Tibial nerve (tissue), 4 donors: ENCODE results near the gene RXRB. TPM values are rescaled to one million over a fixed set of nuclear protein-coding genes. Genes with fewer than 3 reads are reported as not detected.
"Not testable (repeated sequence)": the region's sequence is repeated elsewhere in the genome, so short reads cannot be mapped to it uniquely, and the experiment has no call there.

ENCODE experiments used
- DNase-seq, 2 donors: peaks; one replicate each; pipeline ENCODE4 v3.0.0-alpha.2; 2019; ENCODE audit warnings: low spot score in 2 of 2
- H3K27ac ChIP-seq, 4 donors: fragments of 200-600 bp; sonication (generic) in 3 of 4; one replicate each; pipeline ENCODE4 v1.5.1; 2017 to 2019; ENCODE audit warnings: mild to moderate bottlenecking in 1 of 4
- H3K27me3 ChIP-seq, 2 donors: fragments of 200-600 bp; sonication (generic) in 1 of 2; one replicate each; pipeline versions ENCODE4 v1.5.1 to v1.6.0; 2017 to 2019
- H3K36me3 ChIP-seq, 3 donors: fragments of 200-600 bp; sonication (generic); one replicate each; pipeline ENCODE4 v1.5.1; 2018 to 2019
- H3K4me1 ChIP-seq, 4 donors: fragments of 200-600 bp; sonication (generic) in 3 of 4; one replicate each; pipeline ENCODE4 v1.5.1; 2017 to 2019
- H3K4me3 ChIP-seq, 4 donors: fragments of 200-600 bp; sonication (generic) in 3 of 4; one replicate each; pipeline ENCODE4 v1.5.1; 2017 to 2019; ENCODE audit warnings: mild to moderate bottlenecking in 1 of 4, moderate library complexity in 1 of 4
- H3K9me3 ChIP-seq, 4 donors: fragments of 200-600 bp; sonication (generic) in 3 of 4; one replicate each; pipeline ENCODE4 v1.5.1; 2017 to 2019
- EP300 ChIP-seq, 2 donors: sonication (generic); formaldehyde crosslinking; IDR thresholded peaks; one replicate each; pipeline ENCODE4 v1.6.1; 2017; ENCODE audit warnings: antibody characterized with exemption in 2 of 2, mild to moderate bottlenecking in 1 of 2
- POLR2A ChIP-seq, 2 donors: fragments of 450-650 bp; IDR thresholded peaks; one replicate each; pipeline ENCODE4 v1.6.1; 2017; ENCODE audit warnings: antibody characterized with exemption in 2 of 2, mild to moderate bottlenecking in 2 of 2, moderate library complexity in 2 of 2
- WGBS, 2 donors: methylation state at CpG; one replicate each; pipeline ENCODE4 v1.1.5; 2018; 5-methylcytosine and 5-hydroxymethylcytosine counted together
- total RNA-seq, 4 donors: library from RNA; depleted of rRNA; stranded (reverse); fragments of >200 nt; gene quantifications; one replicate each; pipeline ENCODE4 v1.1.0, GENCODE V29; 2016
- TF ChIP-seq, protein P1 (sequence below), 5 experiments: fragments of 200-600 bp in 3 of 5; fragments of 450-650 bp in 2 of 5; sonication (generic) in 3 of 5; IDR thresholded peaks; one replicate each; pipeline ENCODE4 v1.5.1; 2016 to 2019; ENCODE audit warnings: antibody characterized with exemption in 5 of 5, mild to moderate bottlenecking in 3 of 5, moderate library complexity in 2 of 5

RXRB gene
- total RNA-seq, 4 donors from 2014 or later = 34.3 to 64.7 (median 43.9) TPM

- peaks cover 0 to 12% of the 10 kb centered on the region in 2 donors for H3K27me3 ChIP-seq
- TF ChIP-seq, protein P1, sequence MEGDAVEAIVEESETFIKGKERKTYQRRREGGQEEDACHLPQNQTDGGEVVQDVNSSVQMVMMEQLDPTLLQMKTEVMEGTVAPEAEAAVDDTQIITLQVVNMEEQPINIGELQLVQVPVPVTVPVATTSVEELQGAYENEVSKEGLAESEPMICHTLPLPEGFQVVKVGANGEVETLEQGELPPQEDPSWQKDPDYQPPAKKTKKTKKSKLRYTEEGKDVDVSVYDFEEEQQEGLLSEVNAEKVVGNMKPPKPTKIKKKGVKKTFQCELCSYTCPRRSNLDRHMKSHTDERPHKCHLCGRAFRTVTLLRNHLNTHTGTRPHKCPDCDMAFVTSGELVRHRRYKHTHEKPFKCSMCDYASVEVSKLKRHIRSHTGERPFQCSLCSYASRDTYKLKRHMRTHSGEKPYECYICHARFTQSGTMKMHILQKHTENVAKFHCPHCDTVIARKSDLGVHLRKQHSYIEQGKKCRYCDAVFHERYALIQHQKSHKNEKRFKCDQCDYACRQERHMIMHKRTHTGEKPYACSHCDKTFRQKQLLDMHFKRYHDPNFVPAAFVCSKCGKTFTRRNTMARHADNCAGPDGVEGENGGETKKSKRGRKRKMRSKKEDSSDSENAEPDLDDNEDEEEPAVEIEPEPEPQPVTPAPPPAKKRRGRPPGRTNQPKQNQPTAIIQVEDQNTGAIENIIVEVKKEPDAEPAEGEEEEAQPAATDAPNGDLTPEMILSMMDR (IDR thresholded peaks at IDR 0.05) = no peak
- no peak for TF ChIP-seq EP300 (IDR thresholded peaks at IDR 0.05)
- no peak for TF ChIP-seq POLR2A (IDR thresholded peaks at IDR 0.05)
- H3K9me3 ChIP-seq = no peaks in the 10 kb centered on the region
- no peak overlapping the region for H3K4me3 ChIP-seq
- no peak for DNase-seq
- H3K4me1 ChIP-seq = no peaks in the 10 kb centered on the region
- no peaks in the 10 kb centered on the region for H3K36me3 ChIP-seq
- H3K27ac ChIP-seq = no peak overlapping the region
These were observed 35.9 kb upstream of the RXRB start for GRCh38 chr6:33236328-33236727.

DNA sequence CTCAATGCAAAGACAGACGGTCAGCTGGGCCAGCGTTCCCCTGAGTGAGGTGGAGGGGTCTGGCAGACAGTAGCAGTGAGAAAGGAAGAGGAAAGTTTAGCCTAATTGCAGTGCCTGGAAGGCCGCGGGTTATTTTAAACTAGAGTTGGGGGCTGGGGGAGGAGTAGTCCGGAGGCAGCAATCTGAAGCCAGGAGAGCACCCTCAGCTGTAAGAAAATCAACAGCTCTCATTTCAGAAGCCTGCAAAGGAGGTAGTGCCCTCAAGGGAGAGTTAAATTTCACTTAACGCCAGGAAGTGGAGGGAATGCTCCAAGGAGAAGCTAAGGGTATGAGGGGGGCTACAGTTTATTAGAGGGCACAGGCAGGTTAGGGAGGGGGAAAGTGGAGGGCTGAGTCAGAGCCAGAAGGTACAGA lies 34.8 kb upstream of the RXRB start:
- no peaks in the 10 kb centered on the region for H3K36me3 ChIP-seq
- no peak overlapping the region for H3K27ac ChIP-seq
- no peak for TF ChIP-seq POLR2A (IDR thresholded peaks at IDR 0.05)
- TF ChIP-seq, protein P1 (IDR thresholded peaks at IDR 0.05) = no peak
- TF ChIP-seq EP300 (IDR thresholded peaks at IDR 0.05) = no peak
- no peak for DNase-seq
- 16 to 21% methylated on average over 6 of the region's 6 CpGs for WGBS, 2 donors
- H3K27me3 ChIP-seq = peaks cover 0 to 12% of the 10 kb centered on the region in 2 donors
- H3K4me1 ChIP-seq = no peaks in the 10 kb centered on the region
- H3K4me3 ChIP-seq = no peak overlapping the region
- H3K9me3 ChIP-seq = no peaks in the 10 kb centered on the region

GRCh38 chr6:33226503-33227120 lies 26.1 kb upstream of the RXRB start:
- H3K27me3 ChIP-seq = peaks cover 0 to 24% of the 10 kb centered on the region in 2 donors
- not testable (repeated sequence) for H3K4me3 ChIP-seq, H3K9me3 ChIP-seq, DNase-seq, H3K4me1 ChIP-seq, H3K36me3 ChIP-seq, H3K27ac ChIP-seq
- 42 to 47% methylated on average over 14 of the region's 14 CpGs for WGBS, 2 donors

- TF ChIP-seq, protein P1 (IDR thresholded peaks at IDR 0.05) = no peak
- Histone ChIP-seq H3K4me1 (peaks cover 0 to 15% (median 12%) of the 10 kb centered on the region in 4 donors), H3K9me3 (no peaks in the 10 kb centered on the region), H3K27ac (no peak overlapping the region), H3K4me3 (no peak overlapping the region), H3K27me3 (peaks cover 0 to 42% of the 10 kb centered on the region in 2 donors), H3K36me3 (no peaks in the 10 kb centered on the region)
- DNase-seq = no peak
- WGBS, 2 donors = 61 to 62% methylated on average over 3 of the region's 3 CpGs
These were observed 17.2 kb upstream of the RXRB start for GRCh38 chr6:33217681-33218080.

- Histone ChIP-seq H3K9me3 (no peaks in the 10 kb centered on the region), H3K27ac (no peak overlapping the region), H3K27me3 (peaks cover 0 to 42% of the 10 kb centered on the region in 2 donors), H3K4me3 (no peak overlapping the region), H3K4me1 (peaks cover 0 to 19% (median 13%) of the 10 kb centered on the region in 4 donors), H3K36me3 (peaks cover 0 to 1% (median 0%) of the 10 kb centered on the region in 3 donors)
- WGBS, 2 donors = 85 to 86% methylated on average over 6 of the region's 6 CpGs
- TF ChIP-seq EP300 (IDR thresholded peaks at IDR 0.05) = no peak
- TF ChIP-seq, protein P1 (IDR thresholded peaks at IDR 0.05) = no peak
- TF ChIP-seq POLR2A (IDR thresholded peaks at IDR 0.05) = no peak
- no peak for DNase-seq
These were observed 16.8 kb upstream of the RXRB start for GRCh38 chr6:33217246-33217645.
